Fibroblast of lung (primary cell): Measurements from ENCODE around the gene TANGO6. TPM values are rescaled to one million over a fixed set of nuclear protein-coding genes. Genes with fewer than 3 reads are reported as not detected.
A peak's percentile ranks its signal among the peaks of the same experiment; 100 is the strongest.

ENCODE experiments used
- DNase-seq, 2 donors: peaks; one replicate each; pipeline versions ENCODE4 v3.0.0 to v3.0.0-alpha.2; 2010; ENCODE audit warnings: low read depth in 2 of 2
- H2AFZ ChIP-seq: 2 replicates; pipeline ENCODE4 v1.5.1; 2012; ENCODE audit warnings: low read length, control low read depth, inconsistent platforms
- H3K27ac ChIP-seq: 2 replicates; pipeline ENCODE4 v1.5.1; 2011; ENCODE audit warnings: low read length, control low read depth; ENCODE audit not compliant: insufficient read depth
- H3K27me3 ChIP-seq: 2 replicates; pipeline ENCODE4 v1.5.1; 2011; ENCODE audit warnings: mild to moderate bottlenecking, low read length; ENCODE audit not compliant: control insufficient read depth, insufficient read depth
- H3K36me3 ChIP-seq: 2 replicates; pipeline ENCODE4 v1.5.1; 2011; ENCODE audit warnings: low read length; ENCODE audit not compliant: control insufficient read depth, insufficient read depth
- H3K4me1 ChIP-seq: 2 replicates; pipeline ENCODE4 v1.5.1; 2011; ENCODE audit warnings: low read length; ENCODE audit not compliant: control insufficient read depth, insufficient read depth; ENCODE audit errors: extremely low read depth
- H3K4me2 ChIP-seq: 2 replicates; pipeline ENCODE4 v1.5.1; 2011; ENCODE audit warnings: low read length, control low read depth; ENCODE audit not compliant: insufficient read depth; ENCODE audit errors: extremely low read depth
- H3K4me3 ChIP-seq, 4 experiments: fragments of 200-600 bp in 1 of 4; sonication (generic) in 1 of 4; replicated peaks in 1 of 4; 2 replicates each; pipeline ENCODE4 v1.5.1; 2011 to 2016; ENCODE audit warnings: low read length in 4 of 4, low read depth in 3 of 4, mild to moderate bottlenecking in 3 of 4, control low read depth in 2 of 4, inconsistent platforms in 1 of 4, mixed read lengths in 1 of 4; ENCODE audit not compliant: insufficient read depth in 1 of 4; ENCODE audit errors: control extremely low read depth in 1 of 4
- H3K79me2 ChIP-seq: 2 replicates; pipeline ENCODE4 v1.5.1; 2012; ENCODE audit warnings: mild to moderate bottlenecking, low read length, inconsistent platforms; ENCODE audit not compliant: control insufficient read depth, insufficient read depth
- H3K9ac ChIP-seq: 2 replicates; pipeline ENCODE4 v1.5.1; 2011; ENCODE audit warnings: mild to moderate bottlenecking, low read length, control low read depth; ENCODE audit not compliant: insufficient read depth
- H3K9me3 ChIP-seq: 2 replicates; pipeline ENCODE4 v1.5.1; 2012; ENCODE audit warnings: low read depth, low read length; ENCODE audit not compliant: control insufficient read depth, insufficient read depth
- H4K20me1 ChIP-seq: 2 replicates; pipeline ENCODE4 v1.5.1; 2011; ENCODE audit warnings: low read length; ENCODE audit not compliant: control insufficient read depth, insufficient read depth; ENCODE audit errors: extremely low read depth
- EZH2 ChIP-seq: IDR thresholded peaks from 2 replicates; pipeline ENCODE4 v1.5.1; 2012; ENCODE audit warnings: low read length, control low read depth, mild to moderate bottlenecking; ENCODE audit errors: missing control alignments
- polyA plus RNA-seq, 2 donors: library from polyadenylated mRNA; depleted of rRNA in 1 of 2; stranded (reverse) in 1 of 2; unstranded in 1 of 2; fragments of >200 nt; gene quantifications; 2 replicates each; pipeline ENCODE4 v1.2.1, GENCODE V29; 2011 to 2012; ENCODE audit warnings: missing spikeins in 1 of 2
- total RNA-seq: library from RNA; depleted of rRNA; stranded (reverse); fragments of >200 nt; gene quantifications from 2 replicates; pipeline ENCODE4 v1.2.1, GENCODE V29; 2014
- TF ChIP-seq, protein P1 (sequence below), 2 donors: IDR thresholded peaks in 1 of 2; conservative IDR thresholded peaks in 1 of 2; 1 replicate in 1 of 2; 2 replicates in 1 of 2; pipeline ENCODE4 v1.5.1; 2011 to 2012; ENCODE audit warnings: low read length in 2 of 2, control low read depth in 1 of 2, inconsistent platforms in 1 of 2, low read depth in 1 of 2, mild to moderate bottlenecking in 1 of 2

Gene TANGO6
- total and polyA plus RNA-seq, 2 donors (not counting 1 experiment from before 2014, with no cell fraction given) = 6.5 to 29.9 TPM

DNA sequence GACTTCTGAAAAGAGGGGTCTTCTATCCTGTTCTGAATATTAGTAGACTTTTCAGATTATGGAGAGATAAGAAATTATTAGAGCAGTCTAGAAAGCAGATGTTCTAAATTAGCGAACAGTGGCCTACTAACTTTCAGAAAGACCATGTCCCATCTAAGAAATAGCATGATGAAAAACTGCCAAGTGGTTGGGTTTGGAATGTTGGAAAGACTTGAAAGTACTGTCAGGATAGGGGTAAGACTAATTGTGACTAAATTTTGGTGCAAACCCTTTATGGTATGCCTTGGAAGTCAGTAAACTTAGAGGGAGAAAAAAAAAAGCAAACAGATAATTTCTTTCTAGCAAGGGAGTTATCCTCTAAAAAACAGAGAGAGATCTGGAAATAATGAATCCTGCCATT is 41.1 kb downstream of the TANGO6 start:
- Histone ChIP-seq H2AFZ (no peak overlapping the region), H3K9ac (no peak overlapping the region), H3K27me3 (no peaks in the 10 kb centered on the region), H3K36me3 (no peaks in the 10 kb centered on the region), H3K4me2 (no peak overlapping the region), H3K79me2 (no peaks in the 10 kb centered on the region), H3K9me3 (no peaks in the 10 kb centered on the region), H3K4me3 (no peak overlapping the region), H4K20me1 (no peaks in the 10 kb centered on the region), H3K4me1 (no peaks in the 10 kb centered on the region), H3K27ac (no peak overlapping the region)
- DNase-seq = peak in 1 of 2 donors; percentile 55
- TF ChIP-seq, protein P1, sequence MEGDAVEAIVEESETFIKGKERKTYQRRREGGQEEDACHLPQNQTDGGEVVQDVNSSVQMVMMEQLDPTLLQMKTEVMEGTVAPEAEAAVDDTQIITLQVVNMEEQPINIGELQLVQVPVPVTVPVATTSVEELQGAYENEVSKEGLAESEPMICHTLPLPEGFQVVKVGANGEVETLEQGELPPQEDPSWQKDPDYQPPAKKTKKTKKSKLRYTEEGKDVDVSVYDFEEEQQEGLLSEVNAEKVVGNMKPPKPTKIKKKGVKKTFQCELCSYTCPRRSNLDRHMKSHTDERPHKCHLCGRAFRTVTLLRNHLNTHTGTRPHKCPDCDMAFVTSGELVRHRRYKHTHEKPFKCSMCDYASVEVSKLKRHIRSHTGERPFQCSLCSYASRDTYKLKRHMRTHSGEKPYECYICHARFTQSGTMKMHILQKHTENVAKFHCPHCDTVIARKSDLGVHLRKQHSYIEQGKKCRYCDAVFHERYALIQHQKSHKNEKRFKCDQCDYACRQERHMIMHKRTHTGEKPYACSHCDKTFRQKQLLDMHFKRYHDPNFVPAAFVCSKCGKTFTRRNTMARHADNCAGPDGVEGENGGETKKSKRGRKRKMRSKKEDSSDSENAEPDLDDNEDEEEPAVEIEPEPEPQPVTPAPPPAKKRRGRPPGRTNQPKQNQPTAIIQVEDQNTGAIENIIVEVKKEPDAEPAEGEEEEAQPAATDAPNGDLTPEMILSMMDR (conservative IDR thresholded peaks at IDR 0.05 in 1 of 2, IDR thresholded peaks at IDR 0.05 in 1 of 2; ENCODE audit: low read depth in 1 of 2, low read length in 2 of 2) = no peak
- no peak for TF ChIP-seq EZH2

DNA sequence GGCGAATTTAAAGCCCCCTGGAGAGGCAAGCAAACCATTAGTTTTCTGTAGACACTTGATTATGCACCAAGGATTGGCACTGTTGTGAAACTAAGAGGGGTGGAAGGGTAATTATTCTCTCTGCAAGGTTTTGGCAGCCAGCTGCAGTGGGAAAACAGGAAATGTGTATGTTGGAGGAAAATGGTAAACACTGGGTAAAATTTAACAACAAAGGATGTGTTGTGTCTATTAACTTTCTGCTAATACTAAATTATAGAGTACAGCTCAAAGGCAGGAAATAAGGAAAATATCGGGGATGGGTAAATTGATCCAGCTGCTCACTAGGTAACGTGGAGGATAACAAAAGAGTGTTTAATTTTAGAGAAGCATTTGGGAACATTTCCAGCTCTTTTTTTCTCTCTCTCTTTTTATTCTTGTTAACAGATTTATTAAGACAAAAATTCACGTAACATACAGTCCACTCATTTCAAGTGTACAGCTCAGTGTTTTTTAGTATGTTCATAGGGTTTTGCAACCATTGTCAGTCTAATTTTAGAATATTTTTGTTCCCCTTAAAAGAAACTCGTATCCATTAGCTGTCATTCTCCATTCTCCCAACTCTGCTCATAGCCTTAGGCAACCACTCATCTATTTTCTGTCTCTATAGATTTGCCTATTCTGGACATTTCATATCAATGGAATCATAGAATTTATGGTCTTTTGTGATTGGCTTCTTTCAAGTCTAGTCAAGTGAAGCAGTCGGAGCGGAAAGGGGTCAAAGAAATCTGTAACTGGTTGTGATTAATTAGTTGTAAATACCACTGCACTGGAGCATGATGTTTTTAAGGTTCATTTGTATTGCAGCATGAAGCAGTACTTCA is 41.8 kb downstream of the TANGO6 start:
- no peaks in the 10 kb centered on the region for H4K20me1 ChIP-seq
- H3K79me2 ChIP-seq = no peaks in the 10 kb centered on the region
- no peak for DNase-seq

DNA sequence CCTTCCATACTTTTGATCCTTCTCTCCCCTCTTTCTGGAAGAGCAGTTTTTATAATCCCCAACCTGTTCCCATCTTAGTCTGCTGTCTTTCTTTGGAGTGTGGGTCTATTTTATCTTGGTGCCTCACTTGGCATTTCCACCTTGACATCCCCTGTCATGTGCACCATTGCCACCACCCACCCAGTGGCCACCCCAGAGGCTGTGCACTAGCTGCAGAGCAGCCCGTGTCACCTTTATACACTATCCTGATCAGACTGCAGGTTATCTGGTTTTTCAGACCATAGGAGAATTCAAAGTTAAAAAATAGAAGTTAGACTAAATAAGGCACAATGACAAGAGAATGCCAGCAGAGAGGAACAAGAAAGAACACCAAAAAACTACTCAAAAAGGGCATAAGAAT is 43.8 kb downstream of the TANGO6 start:
- no peak for TF ChIP-seq EZH2
- TF ChIP-seq, protein P1 (conservative IDR thresholded peaks at IDR 0.05 in 1 of 2, IDR thresholded peaks at IDR 0.05 in 1 of 2; ENCODE audit: low read depth in 1 of 2, low read length in 2 of 2) = no peak
- Histone ChIP-seq H3K27ac (no peak overlapping the region), H3K4me2 (no peak overlapping the region), H2AFZ (no peak overlapping the region), H3K36me3 (no peaks in the 10 kb centered on the region), H3K79me2 (no peaks in the 10 kb centered on the region), H4K20me1 (no peaks in the 10 kb centered on the region), H3K4me1 (no peaks in the 10 kb centered on the region), H3K27me3 (no peaks in the 10 kb centered on the region), H3K9ac (no peak overlapping the region), H3K9me3 (no peaks in the 10 kb centered on the region), H3K4me3 (no peak overlapping the region)
- DNase-seq = no peak

More for the DNA sequence above, 41.8 kb downstream of the TANGO6 start:
- Histone ChIP-seq H3K4me2 (no peak overlapping the region), H3K4me3 (no peak overlapping the region), H3K4me1 (no peaks in the 10 kb centered on the region), H3K27ac (no peak overlapping the region), H2AFZ (no peak overlapping the region), H3K9me3 (no peaks in the 10 kb centered on the region), H3K9ac (no peak overlapping the region), H3K27me3 (no peaks in the 10 kb centered on the region), H3K36me3 (no peaks in the 10 kb centered on the region)
- TF ChIP-seq EZH2 = no peak
- TF ChIP-seq, protein P1 (conservative IDR thresholded peaks at IDR 0.05 in 1 of 2, IDR thresholded peaks at IDR 0.05 in 1 of 2; ENCODE audit: low read depth in 1 of 2, low read length in 2 of 2) = no peak
